Stimulated activated CD8-positive, alpha-beta memory T cell treated with anti-CD3 and anti-CD28 coated beads, Interleukin-4, amount 100 ng/mL, for 1 hour (primary cell): Measurements from ENCODE around the gene NYNRIN.

ENCODE experiments used
- DNase-seq, 2 donors: peaks; one replicate each; pipeline ENCODE4 v3.0.0-alpha.2; 2020; ENCODE audit warnings: low read depth in 2 of 2, low spot score in 1 of 2

Gene NYNRIN

GRCh38 chr14:24390701-24391468 lies 7.9 kb upstream of the NYNRIN start:
- no peak for DNase-seq

- DNase-seq: no peak
Observed at GRCh38 chr14:24392325-24393091, 6.3 kb upstream of the NYNRIN start.

GRCh38 chr14:24394275-24394674 lies 4.5 kb upstream of the NYNRIN start:
- DNase-seq: no peak

GRCh38 chr14:24395609-24396582 lies 2.9 kb upstream of the NYNRIN start:
- DNase-seq: no peak

GRCh38 chr14:24397639-24398292 lies 1.0 kb upstream of the NYNRIN start:
- no peak for DNase-seq

- no peak for DNase-seq
Observed at GRCh38 chr14:24398293-24398652, 530 bp upstream of the NYNRIN start.

- DNase-seq: no peak
Observed at GRCh38 chr14:24399447-24399822, 632 bp downstream of the NYNRIN start.

- DNase-seq: no peak
Observed at GRCh38 chr14:24399999-24400718, 1.4 kb downstream of the NYNRIN start.

- DNase-seq: no peak
Observed at GRCh38 chr14:24401810-24402702, 3.3 kb downstream of the NYNRIN start.

GRCh38 chr14:24403294-24403998 lies 4.6 kb downstream of the NYNRIN start:
- DNase-seq: no peak

- no peak for DNase-seq
Observed at GRCh38 chr14:24404814-24405213, 6.0 kb downstream of the NYNRIN start.

- DNase-seq: no peak
Observed at GRCh38 chr14:24406416-24406815, 7.6 kb downstream of the NYNRIN start.

GRCh38 chr14:24407608-24408325 lies 9.0 kb downstream of the NYNRIN start:
- DNase-seq: no peak

GRCh38 chr14:24408764-24409163 lies 10.0 kb downstream of the NYNRIN start:
- DNase-seq: no peak

- DNase-seq: no peak
Observed at GRCh38 chr14:24409192-24409591, 10.4 kb downstream of the NYNRIN start.

GRCh38 chr14:24409956-24410355 lies 11.2 kb downstream of the NYNRIN start:
- no peak for DNase-seq

- no peak for DNase-seq
Observed at GRCh38 chr14:24411443-24412389, 12.9 kb downstream of the NYNRIN start.
